ENCODE measurements around the gene VIPR2. TPM values are rescaled to one million over a fixed set of nuclear protein-coding genes. Genes with fewer than 3 reads are reported as not detected.
"Not testable (repeated sequence)": the region's sequence is repeated elsewhere in the genome, so short reads cannot be mapped to it uniquely, and the experiment has no call there.

The VIPR2 gene
- total RNA-seq, 4 donors from 2014 or later, result 0.32 to 0.34 (median 0.32) TPM; not detected in 1

- 68 to 93% methylated on average over 2 of the region's 2 CpGs for WGBS, 2 donors
- no peak for DNase-seq (ENCODE audit: low spot score in 2 of 2)
- TF ChIP-seq, protein P1, sequence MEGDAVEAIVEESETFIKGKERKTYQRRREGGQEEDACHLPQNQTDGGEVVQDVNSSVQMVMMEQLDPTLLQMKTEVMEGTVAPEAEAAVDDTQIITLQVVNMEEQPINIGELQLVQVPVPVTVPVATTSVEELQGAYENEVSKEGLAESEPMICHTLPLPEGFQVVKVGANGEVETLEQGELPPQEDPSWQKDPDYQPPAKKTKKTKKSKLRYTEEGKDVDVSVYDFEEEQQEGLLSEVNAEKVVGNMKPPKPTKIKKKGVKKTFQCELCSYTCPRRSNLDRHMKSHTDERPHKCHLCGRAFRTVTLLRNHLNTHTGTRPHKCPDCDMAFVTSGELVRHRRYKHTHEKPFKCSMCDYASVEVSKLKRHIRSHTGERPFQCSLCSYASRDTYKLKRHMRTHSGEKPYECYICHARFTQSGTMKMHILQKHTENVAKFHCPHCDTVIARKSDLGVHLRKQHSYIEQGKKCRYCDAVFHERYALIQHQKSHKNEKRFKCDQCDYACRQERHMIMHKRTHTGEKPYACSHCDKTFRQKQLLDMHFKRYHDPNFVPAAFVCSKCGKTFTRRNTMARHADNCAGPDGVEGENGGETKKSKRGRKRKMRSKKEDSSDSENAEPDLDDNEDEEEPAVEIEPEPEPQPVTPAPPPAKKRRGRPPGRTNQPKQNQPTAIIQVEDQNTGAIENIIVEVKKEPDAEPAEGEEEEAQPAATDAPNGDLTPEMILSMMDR (IDR thresholded peaks at IDR 0.05), result no peak
- no peak for TF ChIP-seq POLR2A (IDR thresholded peaks at IDR 0.05)
- intact Hi-C loops (cut with DNase I; ENCODE audit: low total_unique reads), result no loop called here
- no peak overlapping the region for H3K4me3 ChIP-seq (ENCODE audit: low read depth, poor library complexity, severe bottlenecking)
These were observed 61.0 kb downstream of the VIPR2 start for GRCh38 chr7:159083698-159084068.

GRCh38 chr7:159083001-159083697 lies 61.5 kb downstream of the VIPR2 start:
- peak in 1 of 2 donors; percentile 77 for DNase-seq (ENCODE audit: low spot score in 2 of 2)
- no peak overlapping the region for H3K4me3 ChIP-seq (ENCODE audit: low read depth, poor library complexity, severe bottlenecking)
- 94 to 95% methylated on average over 13 of the region's 13 CpGs for WGBS, 2 donors
- intact Hi-C loops (cut with DNase I; ENCODE audit: low total_unique reads), result no loop called here
- TF ChIP-seq POLR2A (IDR thresholded peaks at IDR 0.05), result no peak
- TF ChIP-seq, protein P1 (IDR thresholded peaks at IDR 0.05), result no peak

DNA sequence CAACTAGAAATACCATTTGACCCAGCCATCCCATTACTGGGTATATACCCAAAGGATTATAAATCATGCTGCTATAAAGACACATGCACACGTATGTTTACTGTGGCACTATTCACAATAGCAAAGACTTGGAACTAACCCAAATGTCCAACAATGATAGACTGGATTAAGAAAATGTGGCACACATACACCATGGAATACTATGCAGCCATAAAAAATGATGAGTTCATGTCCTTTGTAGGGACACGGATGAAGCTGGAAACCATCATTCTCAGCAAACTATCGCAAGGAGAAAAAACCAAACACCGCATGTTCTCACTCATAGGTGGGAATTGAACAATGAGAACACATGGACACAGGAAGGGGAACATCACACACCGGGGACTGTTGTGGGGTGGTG lies 62.6 kb downstream of the VIPR2 start:
- intact Hi-C loops (cut with DNase I; ENCODE audit: low total_unique reads); H3K4me3 ChIP-seq (ENCODE audit: low read depth, poor library complexity, severe bottlenecking): not testable (repeated sequence)
- DNase-seq (ENCODE audit: low spot score in 2 of 2), result peak in 1 of 2 donors; percentile 34
- WGBS, 2 donors, result 100% methylated on average over 3 to 4 of the region's 5 CpGs

DNA sequence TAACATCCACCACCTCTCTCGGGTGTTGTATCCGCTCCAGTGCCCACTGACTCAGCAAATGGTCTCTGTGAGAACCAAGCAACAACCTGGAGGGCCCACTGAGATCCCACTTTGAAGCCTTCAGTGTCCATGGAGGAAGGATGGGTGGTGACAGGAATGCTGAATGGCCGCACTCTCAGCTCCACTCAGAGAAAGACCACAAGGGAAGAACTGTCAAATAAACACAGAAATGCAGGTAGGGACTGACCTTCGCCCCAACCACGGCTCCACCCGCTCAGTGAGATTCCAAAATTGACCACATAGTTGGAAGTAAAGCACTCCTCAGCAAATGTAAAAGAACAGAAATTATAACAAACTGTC lies 65.8 kb downstream of the VIPR2 start:
- peak in 1 of 2 donors; percentile 25 for DNase-seq (ENCODE audit: low spot score in 2 of 2)
- H3K4me3 ChIP-seq (ENCODE audit: low read depth, poor library complexity, severe bottlenecking), result no peak overlapping the region
- intact Hi-C loops (cut with DNase I; ENCODE audit: low total_unique reads), result no loop called here
- 90 to 92% methylated on average over 6 of the region's 6 CpGs for WGBS, 2 donors
- TF ChIP-seq, protein P1 (IDR thresholded peaks at IDR 0.05), result no peak
- TF ChIP-seq POLR2A (IDR thresholded peaks at IDR 0.05), result no peak

- WGBS, 2 donors, result 47 to 49% methylated on average over 9 of the region's 9 CpGs
- no peak overlapping the region for H3K4me3 ChIP-seq (ENCODE audit: low read depth, poor library complexity, severe bottlenecking)
- peak in 1 of 2 donors; percentile 2 for DNase-seq (ENCODE audit: low spot score in 2 of 2)
- no peak for TF ChIP-seq POLR2A (IDR thresholded peaks at IDR 0.05)
- TF ChIP-seq, protein P1 (IDR thresholded peaks at IDR 0.05), result no peak
- intact Hi-C loops (cut with DNase I; ENCODE audit: low total_unique reads), result no loop called here
These were observed 66.3 kb downstream of the VIPR2 start for GRCh38 chr7:159078193-159078910.

DNA sequence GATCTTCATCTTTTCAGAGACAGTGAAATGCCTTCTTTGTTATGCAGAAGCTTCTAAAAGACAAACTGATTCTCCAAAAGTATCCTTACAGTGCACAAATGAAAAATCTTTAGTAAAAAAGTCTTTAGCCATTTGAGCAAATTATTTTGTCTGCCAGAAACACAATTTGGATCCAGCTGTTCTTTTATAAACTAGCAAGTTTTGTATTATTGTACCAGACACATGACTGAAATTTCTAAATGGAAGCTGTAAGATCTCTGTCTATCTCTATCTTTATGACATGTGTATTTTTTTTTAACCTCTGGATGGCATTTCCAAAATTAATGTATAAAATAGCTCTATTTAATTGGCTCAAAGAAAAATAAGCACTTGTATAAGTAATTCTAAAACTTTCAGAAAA lies 68.3 kb downstream of the VIPR2 start:
- H3K4me3 ChIP-seq (ENCODE audit: low read depth, poor library complexity, severe bottlenecking), result no peak overlapping the region
- DNase-seq (ENCODE audit: low spot score in 2 of 2), result no peak
- TF ChIP-seq, protein P1 (IDR thresholded peaks at IDR 0.05), result no peak
- TF ChIP-seq POLR2A (IDR thresholded peaks at IDR 0.05), result no peak
- intact Hi-C loops (cut with DNase I; ENCODE audit: low total_unique reads), result no loop called here
